22Rv1 (cell line): ENCODE data around the gene GNG2.

Source experiments
- H3K27ac ChIP-seq: fragments of 450-650 bp; 2 replicates; pipeline ENCODE4 v1.5.1; 2017
- CTCF ChIP-seq: fragments of 450-650 bp; IDR thresholded peaks from 2 replicates; pipeline ENCODE4 v1.5.1; 2017; ENCODE audit warnings: mild to moderate bottlenecking
- ZFX ChIP-seq: fragments of 450-650 bp; IDR thresholded peaks from 2 replicates; pipeline ENCODE4 v1.6.1; 2017; ENCODE audit warnings: antibody characterized with exemption, borderline replicate concordance

The GNG2 gene

GRCh38 chr14:51967521-51967920 lies 107.1 kb downstream of the GNG2 start:
- TF ChIP-seq CTCF (no peak), ZFX (no peak)
- no peak overlapping the region for H3K27ac ChIP-seq

- TF ChIP-seq ZFX, result no peak
- no peak for TF ChIP-seq CTCF
- H3K27ac ChIP-seq, result no peak overlapping the region
Observed at GRCh38 chr14:51969852-51970540, 109.6 kb downstream of the GNG2 start.

GRCh38 chr14:51972566-51972965 lies 112.2 kb downstream of the GNG2 start:
- TF ChIP-seq ZFX (no peak), CTCF (no peak)
- no peak overlapping the region for H3K27ac ChIP-seq

- H3K27ac ChIP-seq, result no peak overlapping the region
Observed at GRCh38 chr14:51977075-51977474, 116.7 kb downstream of the GNG2 start.

GRCh38 chr14:51978681-51979085 lies 118.3 kb downstream of the GNG2 start:
- no peak for TF ChIP-seq CTCF
- no peak for TF ChIP-seq ZFX
- no peak overlapping the region for H3K27ac ChIP-seq

More at GRCh38 chr14:51977075-51977474, 116.7 kb downstream of the GNG2 start:
- no peak for TF ChIP-seq ZFX
- no peak for TF ChIP-seq CTCF

GRCh38 chr14:51979088-51979709 lies 118.8 kb downstream of the GNG2 start:
- TF ChIP-seq ZFX, result no peak
- TF ChIP-seq CTCF, result peak; percentile 88
- no peak overlapping the region for H3K27ac ChIP-seq

GRCh38 chr14:51981218-51981854 lies 120.9 kb downstream of the GNG2 start:
- H3K27ac ChIP-seq, result no peak overlapping the region
- TF ChIP-seq CTCF, result no peak
